ENCODE results near the gene SRR. TPM values are rescaled to one million over a fixed set of nuclear protein-coding genes. Genes with fewer than 3 reads are reported as not detected.

Gene SRR
- total RNA-seq, 1 experiment from 2014 or later: 11.8 TPM

GRCh38 chr17:2283302-2283701, 20.4 kb upstream of the SRR start:
- no peaks in the 10 kb centered on the region for H3K9me3 ChIP-seq (ENCODE audit: control insufficient read depth, insufficient read depth, low read depth, low read length)
- ChIA-PET CTCF (interaction anchor here (0.9 kb wide), 1 partner anchor 229 kb away, joined by 3 read pairs; the partner anchor contains the start of gene HIC1), POLR2A (no interaction called here)
- in situ Hi-C loops (cut with HindIII; ENCODE audit: low pct_unique_long_range_greater_than_20kb, low sequenced_read_pairs) (no loop called here), intact Hi-C loops (cut with micrococcal nuclease; ENCODE audit: unreplicated experiment) (no loop called here)
- H3K4me3 ChIP-seq (ENCODE audit: low read depth in 2 of 2, low read length in 2 of 2): no peak overlapping the region
- TF ChIP-seq TCF7L2 (IDR thresholded peaks at IDR 0.05; ENCODE audit: low read depth, low read length): no peak
- no peak for TF ChIP-seq POLR2AphosphoS5 (IDR thresholded peaks at IDR 0.05; ENCODE audit: low read depth, low read length)
- TF ChIP-seq, protein P1, sequence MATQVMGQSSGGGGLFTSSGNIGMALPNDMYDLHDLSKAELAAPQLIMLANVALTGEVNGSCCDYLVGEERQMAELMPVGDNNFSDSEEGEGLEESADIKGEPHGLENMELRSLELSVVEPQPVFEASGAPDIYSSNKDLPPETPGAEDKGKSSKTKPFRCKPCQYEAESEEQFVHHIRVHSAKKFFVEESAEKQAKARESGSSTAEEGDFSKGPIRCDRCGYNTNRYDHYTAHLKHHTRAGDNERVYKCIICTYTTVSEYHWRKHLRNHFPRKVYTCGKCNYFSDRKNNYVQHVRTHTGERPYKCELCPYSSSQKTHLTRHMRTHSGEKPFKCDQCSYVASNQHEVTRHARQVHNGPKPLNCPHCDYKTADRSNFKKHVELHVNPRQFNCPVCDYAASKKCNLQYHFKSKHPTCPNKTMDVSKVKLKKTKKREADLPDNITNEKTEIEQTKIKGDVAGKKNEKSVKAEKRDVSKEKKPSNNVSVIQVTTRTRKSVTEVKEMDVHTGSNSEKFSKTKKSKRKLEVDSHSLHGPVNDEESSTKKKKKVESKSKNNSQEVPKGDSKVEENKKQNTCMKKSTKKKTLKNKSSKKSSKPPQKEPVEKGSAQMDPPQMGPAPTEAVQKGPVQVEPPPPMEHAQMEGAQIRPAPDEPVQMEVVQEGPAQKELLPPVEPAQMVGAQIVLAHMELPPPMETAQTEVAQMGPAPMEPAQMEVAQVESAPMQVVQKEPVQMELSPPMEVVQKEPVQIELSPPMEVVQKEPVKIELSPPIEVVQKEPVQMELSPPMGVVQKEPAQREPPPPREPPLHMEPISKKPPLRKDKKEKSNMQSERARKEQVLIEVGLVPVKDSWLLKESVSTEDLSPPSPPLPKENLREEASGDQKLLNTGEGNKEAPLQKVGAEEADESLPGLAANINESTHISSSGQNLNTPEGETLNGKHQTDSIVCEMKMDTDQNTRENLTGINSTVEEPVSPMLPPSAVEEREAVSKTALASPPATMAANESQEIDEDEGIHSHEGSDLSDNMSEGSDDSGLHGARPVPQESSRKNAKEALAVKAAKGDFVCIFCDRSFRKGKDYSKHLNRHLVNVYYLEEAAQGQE (IDR thresholded peaks at IDR 0.05; ENCODE audit: insufficient read depth in 1 of 2, low read depth in 2 of 2, low read length in 1 of 2): no peak
- TF ChIP-seq SIN3A (IDR thresholded peaks at IDR 0.05; ENCODE audit: borderline replicate concordance, insufficient read depth, low read depth, low read length): no peak
- TF ChIP-seq, protein P2, sequence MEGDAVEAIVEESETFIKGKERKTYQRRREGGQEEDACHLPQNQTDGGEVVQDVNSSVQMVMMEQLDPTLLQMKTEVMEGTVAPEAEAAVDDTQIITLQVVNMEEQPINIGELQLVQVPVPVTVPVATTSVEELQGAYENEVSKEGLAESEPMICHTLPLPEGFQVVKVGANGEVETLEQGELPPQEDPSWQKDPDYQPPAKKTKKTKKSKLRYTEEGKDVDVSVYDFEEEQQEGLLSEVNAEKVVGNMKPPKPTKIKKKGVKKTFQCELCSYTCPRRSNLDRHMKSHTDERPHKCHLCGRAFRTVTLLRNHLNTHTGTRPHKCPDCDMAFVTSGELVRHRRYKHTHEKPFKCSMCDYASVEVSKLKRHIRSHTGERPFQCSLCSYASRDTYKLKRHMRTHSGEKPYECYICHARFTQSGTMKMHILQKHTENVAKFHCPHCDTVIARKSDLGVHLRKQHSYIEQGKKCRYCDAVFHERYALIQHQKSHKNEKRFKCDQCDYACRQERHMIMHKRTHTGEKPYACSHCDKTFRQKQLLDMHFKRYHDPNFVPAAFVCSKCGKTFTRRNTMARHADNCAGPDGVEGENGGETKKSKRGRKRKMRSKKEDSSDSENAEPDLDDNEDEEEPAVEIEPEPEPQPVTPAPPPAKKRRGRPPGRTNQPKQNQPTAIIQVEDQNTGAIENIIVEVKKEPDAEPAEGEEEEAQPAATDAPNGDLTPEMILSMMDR (IDR thresholded peaks at IDR 0.05): no peak
- DNase-seq (ENCODE audit: low read depth, low spot score) (no peak), ATAC-seq (no peak)
- H3K27ac ChIP-seq (ENCODE audit: low read length): no peak overlapping the region
- BruUV-seq (replicated peaks): no TSS peak
- H3K36me3 ChIP-seq (ENCODE audit: control insufficient read depth, insufficient read depth, low read length): peaks cover 15% of the 10 kb centered on the region
- H3K27me3 ChIP-seq (ENCODE audit: control insufficient read depth, insufficient read depth, low read length): no peaks in the 10 kb centered on the region
- no peaks in the 10 kb centered on the region for H3K4me1 ChIP-seq (ENCODE audit: control insufficient read depth, insufficient read depth, low read length)

GRCh38 chr17:2289878-2290478, 13.8 kb upstream of the SRR start:
- H3K36me3 ChIP-seq (ENCODE audit: control insufficient read depth, insufficient read depth, low read length): peaks cover 2% of the 10 kb centered on the region
- no peaks in the 10 kb centered on the region for H3K4me1 ChIP-seq (ENCODE audit: control insufficient read depth, insufficient read depth, low read length)
- no peaks in the 10 kb centered on the region for H3K27me3 ChIP-seq (ENCODE audit: control insufficient read depth, insufficient read depth, low read length)
- no TSS peak for BruUV-seq (replicated peaks)
- no peaks in the 10 kb centered on the region for H3K9me3 ChIP-seq (ENCODE audit: control insufficient read depth, insufficient read depth, low read depth, low read length)
- in situ Hi-C loops (cut with HindIII; ENCODE audit: low pct_unique_long_range_greater_than_20kb, low sequenced_read_pairs): no loop called here
- CTCF ChIA-PET: interaction anchor here (0.6 kb wide), 1 partner anchor 17 kb away, joined by 3 read pairs; no protein-coding TSS in a partner anchor
- DNase-seq (ENCODE audit: low read depth, low spot score): no peak
- no peak for ATAC-seq
- POLR2A ChIA-PET: no interaction called here
- intact Hi-C loops (cut with micrococcal nuclease; ENCODE audit: unreplicated experiment): no loop called here
- TF ChIP-seq TCF7L2 (IDR thresholded peaks at IDR 0.05; ENCODE audit: low read depth, low read length) (no peak), SIN3A (IDR thresholded peaks at IDR 0.05; ENCODE audit: borderline replicate concordance, insufficient read depth, low read depth, low read length) (no peak), POLR2AphosphoS5 (IDR thresholded peaks at IDR 0.05; ENCODE audit: low read depth, low read length) (no peak)
- TF ChIP-seq, protein P1 (IDR thresholded peaks at IDR 0.05; ENCODE audit: insufficient read depth in 1 of 2, low read depth in 2 of 2, low read length in 1 of 2): no peak
- TF ChIP-seq, protein P2 (IDR thresholded peaks at IDR 0.05): no peak
- no peak overlapping the region for H3K27ac ChIP-seq (ENCODE audit: low read length)
- no peak overlapping the region for H3K4me3 ChIP-seq (ENCODE audit: low read depth in 2 of 2, low read length in 2 of 2)
